H1 (cell line): ENCODE measurements around the gene TRIM45.
"Not testable (repeated sequence)": the region's sequence is repeated elsewhere in the genome, so short reads cannot be mapped to it uniquely, and the experiment has no call there.

Experiments
- ATF3 ChIP-seq: IDR thresholded peaks from 2 replicates; pipeline ENCODE4 v1.6.1; 2011; ENCODE audit warnings: low read depth, mild to moderate bottlenecking, low read length; ENCODE audit not compliant: insufficient read depth
- CTCF ChIP-seq, 3 experiments: IDR thresholded peaks; 1 replicate in 2 of 3; 2 replicates in 1 of 3; pipeline versions ENCODE4 v1.5.1 to v1.6.1; 2011; ENCODE audit warnings: low read length in 3 of 3, mild to moderate bottlenecking in 3 of 3, inconsistent platforms in 2 of 3, low read depth in 1 of 3, moderate library complexity in 1 of 3; ENCODE audit not compliant: insufficient read depth in 1 of 3; ENCODE audit errors: control extremely low read depth in 1 of 3
- EZH2 ChIP-seq: fragments of 200-600 bp; sonication (generic); IDR thresholded peaks from 2 replicates; pipeline ENCODE4 v1.7.1; 2012; ENCODE audit warnings: low read depth, mild to moderate bottlenecking, moderate library complexity, low read length, inconsistent platforms; ENCODE audit not compliant: severe bottlenecking
- MAFK ChIP-seq: IDR thresholded peaks from 2 replicates; pipeline ENCODE4 v1.6.1; 2012; ENCODE audit warnings: low read depth, mild to moderate bottlenecking, improper control_type of control experiment, low read length
- MAX ChIP-seq: IDR thresholded peaks from 2 replicates; pipeline ENCODE4 v1.6.1; 2012; ENCODE audit warnings: inconsistent platforms
- POLR2A ChIP-seq, 2 experiments: IDR thresholded peaks; 1 replicate in 1 of 2; 2 replicates in 1 of 2; pipeline ENCODE4 v1.6.1; 2011; ENCODE audit warnings: low read depth in 2 of 2, low read length in 2 of 2, mild to moderate bottlenecking in 2 of 2; ENCODE audit errors: control extremely low read depth in 1 of 2
- RAD21 ChIP-seq, 2 experiments: IDR thresholded peaks in 1 of 2; conservative IDR thresholded peaks in 1 of 2; 2 replicates each; pipeline ENCODE4 v1.6.1; 2011; ENCODE audit warnings: low read depth in 2 of 2, low read length in 2 of 2, improper control_type of control experiment in 1 of 2, inconsistent platforms in 1 of 2, mild to moderate bottlenecking in 1 of 2, moderate library complexity in 1 of 2
- TAF7 ChIP-seq: optimal IDR thresholded peaks from 2 replicates; pipeline ENCODE3; 2011; ENCODE audit warnings: low read depth, mild to moderate bottlenecking, inconsistent platforms, low read length, moderate library complexity, borderline replicate concordance
- TCF12 ChIP-seq: IDR thresholded peaks from 2 replicates; pipeline ENCODE4 v1.6.1; 2011; ENCODE audit warnings: low read depth, mild to moderate bottlenecking, low read length
- YY1 ChIP-seq: IDR thresholded peaks from 2 replicates; pipeline ENCODE4 v1.6.1; 2011; ENCODE audit warnings: low read depth, mild to moderate bottlenecking, low read length
- ZNF274 ChIP-seq: IDR thresholded peaks from 2 replicates; pipeline ENCODE4 v1.7.0; 2012; ENCODE audit warnings: low read length, borderline replicate concordance; ENCODE audit errors: extremely low read depth

DNA sequence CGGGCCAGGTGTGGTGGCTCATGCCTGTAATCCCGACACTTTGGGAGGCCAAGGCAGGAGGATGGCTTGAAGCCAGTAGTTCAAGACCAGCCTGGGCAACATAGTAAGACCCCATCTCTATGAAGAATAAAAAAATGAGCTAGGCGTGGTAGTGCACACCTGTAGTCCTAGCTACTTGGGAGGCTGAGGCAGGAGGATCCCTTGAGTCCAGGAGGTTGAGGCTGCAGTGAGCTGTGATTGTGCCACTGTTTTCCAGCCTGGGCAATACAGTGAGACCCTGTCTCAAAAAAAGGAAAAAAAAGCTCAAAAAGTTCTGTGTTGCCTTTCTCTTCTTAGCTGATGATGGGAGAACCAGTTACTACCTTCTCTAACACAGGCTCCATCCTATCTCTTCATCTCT is 19.7 kb downstream of the TRIM45 start:
- TF ChIP-seq CTCF (IDR thresholded peaks at IDR 0.05; ENCODE audit: control extremely low read depth in 1 of 3, insufficient read depth in 1 of 3, low read depth in 1 of 3, low read length in 3 of 3); YY1; ZNF274; EZH2; ATF3; TCF12; MAFK; MAX; TAF7; RAD21 (IDR thresholded peaks at IDR 0.05 in 1 of 2, conservative IDR thresholded peaks at IDR 0.05 in 1 of 2; ENCODE audit: low read depth in 2 of 2, low read length in 2 of 2); POLR2A (IDR thresholded peaks at IDR 0.05; ENCODE audit: control extremely low read depth in 1 of 2, low read depth in 2 of 2, low read length in 2 of 2): not testable (repeated sequence)
